ENCODE results near the gene LARGE1.

GRCh38 chr22:33467620-33468095 lies 452.6 kb downstream of the LARGE1 start:
- TF ChIP-seq CTCF (IDR thresholded peaks at IDR 0.05) = no peak
- no peak for TF ChIP-seq ZFX (IDR thresholded peaks at IDR 0.05; ENCODE audit: borderline replicate concordance)
